HCT116 (cell line): Measurements from ENCODE around the gene HORMAD2. TPM values are rescaled to one million over a fixed set of nuclear protein-coding genes. Genes with fewer than 3 reads are reported as not detected.

Experiments used
- ATAC-seq: fragments of 200-7000 bp; cut with Tn5 transposase; 2 replicates; pipeline ENCODE4 v1.9.1; 2020; ENCODE audit warnings: mild to moderate bottlenecking, moderate library complexity
- BruUV-seq: library from RNA; stranded (reverse); fragments of 400-500 nt; replicated peaks from 2 replicates; lab custom pipeline; 2021; lab: Mats Ljungman, UMichigan
- CTCF ChIA-PET: fragments of 300-600 bp; sonication (Branson Sonifier 250); formaldehyde crosslinking; loops from one replicate; lab custom pipeline; 2021; ENCODE audit warnings: antibody characterized with exemption; lab: Charles Lee
- POLR2A ChIA-PET: fragments of 300-600, 350-600 bp; sonication (Branson Sonifier 250); formaldehyde crosslinking; loops from one replicate; lab custom pipeline; 2021; ENCODE audit warnings: antibody characterized with exemption; lab: Charles Lee
- RAD21 ChIA-PET, 2 experiments: fragments of 300-600 bp; sonication (Branson Sonifier 250); formaldehyde crosslinking; loops; one replicate each; lab custom pipeline; 2023; ENCODE audit warnings: low total read pairs in 2 of 2; ENCODE audit not compliant: uncharacterized antibody in 2 of 2, unreplicated experiment in 2 of 2, low non-redundant PET in 1 of 2; lab: Charles Lee
- DNase-seq: peaks from one replicate; pipeline ENCODE4 v3.0.0-alpha.2; 2010; ENCODE audit warnings: low read depth, low spot score
- H2AFZ ChIP-seq: fragments of 200-600 bp; shearing (Covaris generic), sonication (generic); 2 replicates; pipeline ENCODE4 v1.6.1; 2017; ENCODE audit warnings: low read depth, mixed run types, mixed read lengths, antibody characterized with exemption, low read length; ENCODE audit not compliant: poor library complexity, severe bottlenecking
- H3K27ac ChIP-seq: 2 replicates; pipeline ENCODE4 v1.5.1; 2012; ENCODE audit warnings: low read depth, low read length
- H3K27me3 ChIP-seq: fragments of 200-600 bp; sonication (generic); 2 replicates; pipeline ENCODE4 v1.6.1; 2016; ENCODE audit warnings: mixed run types, low read length, mixed read lengths; ENCODE audit not compliant: insufficient read depth
- H3K36me3 ChIP-seq, 2 experiments: fragments of 200-500 bp in 1 of 2; fragments of 200-600 bp in 1 of 2; sonication (Bioruptor generic) in 1 of 2; sonication (generic) in 1 of 2; 2 replicates each; pipeline versions ENCODE4 v1.5.1 to v1.6.1; 2014 to 2016; ENCODE audit warnings: low read length in 2 of 2, inconsistent platforms in 1 of 2, mixed read lengths in 1 of 2, mixed run types in 1 of 2; ENCODE audit not compliant: insufficient read depth in 2 of 2, control insufficient read depth in 1 of 2
- H3K4me1 ChIP-seq, 2 experiments: fragments of 200-600 bp in 1 of 2; sonication (generic) in 1 of 2; 2 replicates each; pipeline versions ENCODE4 v1.5.1 to v1.6.1; 2012 to 2017; ENCODE audit warnings: low read length in 2 of 2, inconsistent platforms in 1 of 2, mild to moderate bottlenecking in 1 of 2, mixed read lengths in 1 of 2, mixed run types in 1 of 2, moderate library complexity in 1 of 2; ENCODE audit not compliant: insufficient read depth in 2 of 2, control insufficient read depth in 1 of 2
- H3K4me2 ChIP-seq: fragments of 200-600 bp; sonication (generic); 2 replicates; pipeline ENCODE4 v1.6.1; 2017; ENCODE audit warnings: mixed run types, low read length, mixed read lengths
- H3K4me3 ChIP-seq, 2 experiments: fragments of 200-600 bp in 1 of 2; sonication (generic) in 1 of 2; replicated peaks in 1 of 2; 2 replicates each; pipeline ENCODE4 v1.5.1; 2011 to 2016; ENCODE audit warnings: low read length in 2 of 2, control low read depth in 1 of 2, low read depth in 1 of 2, mild to moderate bottlenecking in 1 of 2, mixed read lengths in 1 of 2, mixed run types in 1 of 2
- H3K79me2 ChIP-seq: fragments of 200-600 bp; sonication (generic); 2 replicates; pipeline ENCODE4 v1.6.1; 2017; ENCODE audit warnings: mild to moderate bottlenecking, mixed run types, low read length, moderate library complexity, mixed read lengths; ENCODE audit not compliant: insufficient read depth
- H3K9ac ChIP-seq: fragments of 200-600 bp; sonication (generic); 2 replicates; pipeline ENCODE4 v1.6.1; 2016; ENCODE audit warnings: low read length, mixed read lengths
- H3K9me2 ChIP-seq: fragments of 200-600 bp; sonication (generic), shearing (Covaris generic); 2 replicates; pipeline ENCODE4 v1.6.1; 2017; ENCODE audit warnings: mixed run types, mild to moderate bottlenecking, moderate library complexity; ENCODE audit not compliant: insufficient read depth
- H3K9me3 ChIP-seq, 2 experiments: fragments of 200-500 bp in 1 of 2; fragments of 200-600 bp in 1 of 2; sonication (Bioruptor generic) in 1 of 2; sonication (generic) in 1 of 2; 2 replicates each; pipeline ENCODE4 v1.6.1; 2014 to 2017; ENCODE audit warnings: low read length in 2 of 2, mixed read lengths in 2 of 2, inconsistent platforms in 1 of 2, low read depth in 1 of 2, mild to moderate bottlenecking in 1 of 2, mixed run types in 1 of 2, moderate library complexity in 1 of 2; ENCODE audit not compliant: control insufficient read depth in 1 of 2, insufficient read depth in 1 of 2
- H4K20me1 ChIP-seq: fragments of 200-600 bp; sonication (generic), shearing (Covaris generic); 2 replicates; pipeline ENCODE4 v1.6.1; 2017; ENCODE audit warnings: mixed run types, mild to moderate bottlenecking, moderate library complexity; ENCODE audit not compliant: insufficient read depth
- ATF3 ChIP-seq: IDR thresholded peaks from 2 replicates; pipeline ENCODE4 v1.6.1; 2012
- CBX3 ChIP-seq: IDR thresholded peaks from 2 replicates; pipeline ENCODE4 v1.6.1; 2012; ENCODE audit warnings: low read depth
- MAX ChIP-seq: IDR thresholded peaks from 2 replicates; pipeline ENCODE4 v1.6.1; 2012
- POLR2A ChIP-seq: IDR thresholded peaks from 2 replicates; pipeline ENCODE4 v1.7.0; 2011; ENCODE audit warnings: borderline replicate concordance; ENCODE audit not compliant: insufficient read depth, insufficient read length; ENCODE audit errors: extremely low read depth
- REST ChIP-seq: IDR thresholded peaks from 2 replicates; pipeline ENCODE4 v1.6.1; 2012; ENCODE audit warnings: low read depth
- SIN3A ChIP-seq: IDR thresholded peaks from 2 replicates; pipeline ENCODE4 v1.6.1; 2012; ENCODE audit warnings: low read depth
- SP1 ChIP-seq: IDR thresholded peaks from 2 replicates; pipeline ENCODE4 v1.6.1; 2012; ENCODE audit warnings: low read depth
- ZNF274 ChIP-seq: fragments of 200-500 bp; sonication (Bioruptor generic); IDR thresholded peaks from 2 replicates; pipeline ENCODE4 v1.6.1; 2014; ENCODE audit warnings: mild to moderate bottlenecking, low read depth, low read length, inconsistent platforms
- intact Hi-C: fragments of 100-400 bp; cut with micrococcal nuclease; formaldehyde crosslinking; loops from 2 replicates; pipeline ENCODE4 v1.10.0; 2022
- total RNA-seq: library from RNA; stranded (reverse); gene quantifications from one replicate; pipeline ENCODE4 v1.2.1, GENCODE V29; 2021; ENCODE audit not compliant: unreplicated experiment

HORMAD2 gene
- total RNA-seq, 1 experiment from 2014 or later, result not detected

- Histone ChIP-seq H3K4me3 (no peak overlapping the region), H3K27me3 (no peaks in the 10 kb centered on the region), H3K9me3 (no peaks in the 10 kb centered on the region), H3K9me2 (no peaks in the 10 kb centered on the region), H3K4me2 (no peak overlapping the region), H3K27ac (no peak overlapping the region), H4K20me1 (no peaks in the 10 kb centered on the region), H3K4me1 (peaks cover 9 to 16% of the 10 kb centered on the region in 2 experiments), H3K79me2 (no peaks in the 10 kb centered on the region), H3K36me3 (peaks cover 0 to 4% of the 10 kb centered on the region in 2 experiments; a peak in 1 of 4 replicates), H3K9ac (no peak overlapping the region), H2AFZ (no peak overlapping the region)
- ATAC-seq (no peak), DNase-seq (no peak)
- RAD21 ChIA-PET, result no interaction called here
- POLR2A ChIA-PET, result no interaction called here
- CTCF ChIA-PET, result interaction anchor here (0.6 kb wide), 1 partner anchor 58 kb away, joined by 3 read pairs; no protein-coding TSS in a partner anchor
- no peak for TF ChIP-seq CBX3
- TF ChIP-seq ZNF274, result no peak
- no peak for TF ChIP-seq SIN3A
- no TSS peak for BruUV-seq
- intact Hi-C loops, result no loop called here
These were observed 48.4 kb upstream of the HORMAD2 start for GRCh38 chr22:30031764-30032455.

- H3K4me1 ChIP-seq, result peaks cover 4 to 13% of the 10 kb centered on the region in 2 experiments
- H2AFZ ChIP-seq, result no peak overlapping the region
- BruUV-seq, result no TSS peak
- ATAC-seq (no peak), DNase-seq (no peak)
- H3K9me2 ChIP-seq, result no peaks in the 10 kb centered on the region
- H3K27ac ChIP-seq, result no peak overlapping the region
- POLR2A ChIA-PET, result no interaction called here
- RAD21 ChIA-PET, result no interaction called here
- no peaks in the 10 kb centered on the region for H3K27me3 ChIP-seq
- no peaks in the 10 kb centered on the region for H4K20me1 ChIP-seq
- H3K4me2 ChIP-seq, result no peak overlapping the region
- TF ChIP-seq REST (no peak), POLR2A (no peak), MAX (no peak), ATF3 (no peak), SP1 (no peak)
- no peaks in the 10 kb centered on the region for H3K36me3 ChIP-seq
- no peaks in the 10 kb centered on the region for H3K9me3 ChIP-seq
- H3K4me3 ChIP-seq, result no peak overlapping the region
- no peaks in the 10 kb centered on the region for H3K79me2 ChIP-seq
- no peak overlapping the region for H3K9ac ChIP-seq
- CTCF ChIA-PET, result interaction anchor here (1.0 kb wide), 1 partner anchor 28 kb away, joined by 3 read pairs; no protein-coding TSS in a partner anchor
- intact Hi-C loops, result no loop called here
These were observed 47.1 kb upstream of the HORMAD2 start for GRCh38 chr22:30033137-30033536.
